ENCODE results near the gene LILRB5.

GRCh38 chr19:54231077-54231931, 25.8 kb downstream of the LILRB5 start:
- TF ChIP-seq, protein P1, sequence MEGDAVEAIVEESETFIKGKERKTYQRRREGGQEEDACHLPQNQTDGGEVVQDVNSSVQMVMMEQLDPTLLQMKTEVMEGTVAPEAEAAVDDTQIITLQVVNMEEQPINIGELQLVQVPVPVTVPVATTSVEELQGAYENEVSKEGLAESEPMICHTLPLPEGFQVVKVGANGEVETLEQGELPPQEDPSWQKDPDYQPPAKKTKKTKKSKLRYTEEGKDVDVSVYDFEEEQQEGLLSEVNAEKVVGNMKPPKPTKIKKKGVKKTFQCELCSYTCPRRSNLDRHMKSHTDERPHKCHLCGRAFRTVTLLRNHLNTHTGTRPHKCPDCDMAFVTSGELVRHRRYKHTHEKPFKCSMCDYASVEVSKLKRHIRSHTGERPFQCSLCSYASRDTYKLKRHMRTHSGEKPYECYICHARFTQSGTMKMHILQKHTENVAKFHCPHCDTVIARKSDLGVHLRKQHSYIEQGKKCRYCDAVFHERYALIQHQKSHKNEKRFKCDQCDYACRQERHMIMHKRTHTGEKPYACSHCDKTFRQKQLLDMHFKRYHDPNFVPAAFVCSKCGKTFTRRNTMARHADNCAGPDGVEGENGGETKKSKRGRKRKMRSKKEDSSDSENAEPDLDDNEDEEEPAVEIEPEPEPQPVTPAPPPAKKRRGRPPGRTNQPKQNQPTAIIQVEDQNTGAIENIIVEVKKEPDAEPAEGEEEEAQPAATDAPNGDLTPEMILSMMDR (IDR thresholded peaks at IDR 0.05; ENCODE audit: insufficient read depth, low read length) = peak; percentile 87
- TF ChIP-seq POLR2AphosphoS5 (IDR thresholded peaks at IDR 0.05; ENCODE audit: low read depth) = no peak
- no peak for TF ChIP-seq SPI1 (IDR thresholded peaks at IDR 0.05; ENCODE audit: borderline replicate concordance, low read depth)

Data from HL-60 (cell line).